ENCODE data around the gene COPZ1.
"Not testable (repeated sequence)": the region's sequence is repeated elsewhere in the genome, so short reads cannot be mapped to it uniquely, and the experiment has no call there.

COPZ1 gene

GRCh38 chr12:54306925-54307741 is 17.8 kb upstream of the COPZ1 start:
- H3K4me1 ChIP-seq (ENCODE audit: control insufficient read depth, insufficient read depth, low read length, poor library complexity, severe bottlenecking): no peaks in the 10 kb centered on the region
- H3K4me3 ChIP-seq (ENCODE audit: insufficient read depth, low read depth, low read length, poor library complexity, severe bottlenecking): no peak overlapping the region
- no peak for DNase-seq
- H3K27ac ChIP-seq (ENCODE audit: insufficient read depth, low read length, poor library complexity, severe bottlenecking): no peak overlapping the region
- no peaks in the 10 kb centered on the region for H3K9me3 ChIP-seq (ENCODE audit: control insufficient read depth, low read length)
- no peaks in the 10 kb centered on the region for H3K27me3 ChIP-seq (replicated peaks; ENCODE audit: control insufficient read depth, insufficient read depth, low read length, poor library complexity, severe bottlenecking)
- H3K36me3 ChIP-seq (ENCODE audit: control insufficient read depth, insufficient read depth, low read length): no peaks in the 10 kb centered on the region

- no peaks in the 10 kb centered on the region for H3K27me3 ChIP-seq (replicated peaks; ENCODE audit: control insufficient read depth, insufficient read depth, low read length, poor library complexity, severe bottlenecking)
- no peak for DNase-seq
- H3K4me1 ChIP-seq (ENCODE audit: control insufficient read depth, insufficient read depth, low read length, poor library complexity, severe bottlenecking): no peaks in the 10 kb centered on the region
- no peak overlapping the region for H3K4me3 ChIP-seq (ENCODE audit: insufficient read depth, low read depth, low read length, poor library complexity, severe bottlenecking)
- H3K9me3 ChIP-seq (ENCODE audit: control insufficient read depth, low read length): no peaks in the 10 kb centered on the region
- no peak overlapping the region for H3K27ac ChIP-seq (ENCODE audit: insufficient read depth, low read length, poor library complexity, severe bottlenecking)
- H3K36me3 ChIP-seq (ENCODE audit: control insufficient read depth, insufficient read depth, low read length): no peaks in the 10 kb centered on the region
These were observed 13.9 kb upstream of the COPZ1 start for GRCh38 chr12:54311051-54311450.

GRCh38 chr12:54312309-54312708 is 12.6 kb upstream of the COPZ1 start:
- H3K27ac ChIP-seq (ENCODE audit: insufficient read depth, low read length, poor library complexity, severe bottlenecking); H3K4me1 ChIP-seq (ENCODE audit: control insufficient read depth, insufficient read depth, low read length, poor library complexity, severe bottlenecking); H3K27me3 ChIP-seq (replicated peaks; ENCODE audit: control insufficient read depth, insufficient read depth, low read length, poor library complexity, severe bottlenecking); DNase-seq; H3K36me3 ChIP-seq (ENCODE audit: control insufficient read depth, insufficient read depth, low read length); H3K4me3 ChIP-seq (ENCODE audit: insufficient read depth, low read depth, low read length, poor library complexity, severe bottlenecking); H3K9me3 ChIP-seq (ENCODE audit: control insufficient read depth, low read length): not testable (repeated sequence)

DNA sequence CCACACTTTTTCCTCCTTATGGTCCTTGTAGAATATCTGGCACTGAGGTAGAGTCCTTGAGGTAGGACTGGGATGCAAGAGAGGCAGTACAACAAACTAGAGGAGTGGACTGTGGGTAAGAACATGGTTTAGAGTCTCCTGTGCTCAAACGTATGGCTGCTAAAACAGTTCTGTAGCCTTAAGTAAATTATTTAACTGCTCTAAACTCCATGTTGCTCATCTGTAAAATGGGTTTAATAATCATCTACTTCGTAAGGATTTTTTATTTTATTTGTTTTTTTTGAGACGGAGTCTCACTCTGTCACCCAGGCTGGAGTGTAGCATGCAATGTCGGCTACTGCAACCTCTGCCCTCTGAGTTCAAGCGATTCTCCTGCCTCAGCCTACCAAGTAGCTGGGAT is 3.6 kb upstream of the COPZ1 start:
- Histone ChIP-seq H3K27me3 (replicated peaks; ENCODE audit: control insufficient read depth, insufficient read depth, low read length, poor library complexity, severe bottlenecking) (no peaks in the 10 kb centered on the region), H3K36me3 (ENCODE audit: control insufficient read depth, insufficient read depth, low read length) (no peaks in the 10 kb centered on the region), H3K4me1 (ENCODE audit: control insufficient read depth, insufficient read depth, low read length, poor library complexity, severe bottlenecking) (peaks cover 9% of the 10 kb centered on the region), H3K27ac (ENCODE audit: insufficient read depth, low read length, poor library complexity, severe bottlenecking) (no peak overlapping the region), H3K9me3 (ENCODE audit: control insufficient read depth, low read length) (no peaks in the 10 kb centered on the region), H3K4me3 (ENCODE audit: insufficient read depth, low read depth, low read length, poor library complexity, severe bottlenecking) (no peak overlapping the region)
- no peak for DNase-seq

DNA sequence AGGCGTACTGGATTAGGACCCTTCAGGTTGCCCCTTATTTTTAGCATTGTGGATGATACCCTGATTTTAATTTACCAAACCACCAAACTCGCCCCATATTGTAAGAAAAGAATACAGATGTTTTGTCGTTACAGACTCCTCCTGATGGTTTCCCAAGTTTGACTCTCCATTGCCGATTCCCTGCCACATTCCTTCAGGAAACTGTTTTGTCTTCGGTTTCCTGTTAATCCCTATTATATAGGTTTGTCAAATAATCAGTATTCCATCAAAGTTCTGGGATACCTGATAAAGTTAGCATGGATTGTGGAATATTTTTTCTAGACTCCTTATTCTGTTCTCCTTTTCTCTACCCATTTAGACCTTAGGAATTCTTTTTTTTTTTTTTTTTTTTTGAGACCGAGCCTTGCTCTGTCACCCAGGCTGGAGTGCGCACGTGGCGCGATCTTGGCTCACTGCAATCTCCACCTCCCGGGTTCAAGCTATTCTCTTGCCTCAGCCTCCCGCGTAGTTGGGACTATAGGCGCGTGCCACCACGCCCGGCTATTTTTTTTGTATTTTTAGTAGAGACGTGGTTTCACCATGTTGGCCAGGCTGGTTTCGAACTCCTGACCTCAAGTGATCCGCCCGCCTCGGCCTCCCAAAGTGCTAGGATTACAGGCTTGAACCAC is 645 bp downstream of the COPZ1 start:
- H3K27me3 ChIP-seq (replicated peaks; ENCODE audit: control insufficient read depth, insufficient read depth, low read length, poor library complexity, severe bottlenecking); H3K9me3 ChIP-seq (ENCODE audit: control insufficient read depth, low read length); DNase-seq; H3K36me3 ChIP-seq (ENCODE audit: control insufficient read depth, insufficient read depth, low read length): not testable (repeated sequence)
- Histone ChIP-seq H3K4me1 (ENCODE audit: control insufficient read depth, insufficient read depth, low read length, poor library complexity, severe bottlenecking) (peaks cover 18% of the 10 kb centered on the region), H3K4me3 (ENCODE audit: insufficient read depth, low read depth, low read length, poor library complexity, severe bottlenecking) (peak overlapping the region; percentile 78), H3K27ac (ENCODE audit: insufficient read depth, low read length, poor library complexity, severe bottlenecking) (peak overlapping the region; percentile 79)

DNA sequence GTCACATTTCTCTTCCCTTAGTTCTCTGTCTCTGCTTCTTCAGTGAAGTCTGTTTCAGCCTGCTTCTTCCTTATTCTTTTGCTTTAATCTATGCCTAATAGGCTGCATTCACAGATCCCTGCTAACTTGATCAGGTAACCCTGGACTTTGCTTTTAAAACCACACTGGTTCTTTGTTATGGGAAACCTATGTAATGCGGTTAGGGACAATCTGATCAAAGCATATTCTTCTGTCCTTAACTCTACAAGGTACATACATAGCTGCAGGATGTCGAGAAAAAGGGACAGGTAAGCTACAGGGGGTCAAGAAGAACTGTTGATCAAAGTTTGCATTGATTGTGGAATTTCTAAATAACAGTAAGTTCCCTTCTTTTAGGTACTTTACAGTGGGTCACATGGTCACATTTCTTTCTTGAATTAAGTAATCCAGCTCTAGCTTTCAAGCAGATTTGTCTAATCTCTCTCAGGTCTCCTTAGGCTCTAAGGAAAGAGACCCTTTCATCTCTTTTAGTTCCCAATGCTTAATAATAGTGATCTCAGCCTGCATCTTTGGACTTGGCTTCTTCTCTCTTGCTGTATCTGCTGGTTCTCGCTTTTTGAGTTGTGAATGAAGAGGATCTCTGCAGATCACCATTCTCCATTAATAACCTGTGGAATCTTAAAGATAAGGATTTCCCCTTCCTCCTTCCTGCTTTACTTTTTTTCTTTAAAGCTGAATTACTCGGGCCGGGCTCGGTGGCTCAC is 3.8 kb downstream of the COPZ1 start:
- no peak overlapping the region for H3K4me3 ChIP-seq (ENCODE audit: insufficient read depth, low read depth, low read length, poor library complexity, severe bottlenecking)
- H3K9me3 ChIP-seq (ENCODE audit: control insufficient read depth, low read length): no peaks in the 10 kb centered on the region
- no peaks in the 10 kb centered on the region for H3K27me3 ChIP-seq (replicated peaks; ENCODE audit: control insufficient read depth, insufficient read depth, low read length, poor library complexity, severe bottlenecking)
- DNase-seq: no peak
- H3K27ac ChIP-seq (ENCODE audit: insufficient read depth, low read length, poor library complexity, severe bottlenecking): no peak overlapping the region
- peaks cover 34% of the 10 kb centered on the region for H3K4me1 ChIP-seq (ENCODE audit: control insufficient read depth, insufficient read depth, low read length, poor library complexity, severe bottlenecking)
- no peaks in the 10 kb centered on the region for H3K36me3 ChIP-seq (ENCODE audit: control insufficient read depth, insufficient read depth, low read length)

- no peaks in the 10 kb centered on the region for H3K27me3 ChIP-seq (replicated peaks; ENCODE audit: control insufficient read depth, insufficient read depth, low read length, poor library complexity, severe bottlenecking)
- H3K4me1 ChIP-seq (ENCODE audit: control insufficient read depth, insufficient read depth, low read length, poor library complexity, severe bottlenecking): peaks cover 33% of the 10 kb centered on the region
- H3K36me3 ChIP-seq (ENCODE audit: control insufficient read depth, insufficient read depth, low read length): no peaks in the 10 kb centered on the region
- no peak for DNase-seq
- no peaks in the 10 kb centered on the region for H3K9me3 ChIP-seq (ENCODE audit: control insufficient read depth, low read length)
- H3K27ac ChIP-seq (ENCODE audit: insufficient read depth, low read length, poor library complexity, severe bottlenecking): no peak overlapping the region
- no peak overlapping the region for H3K4me3 ChIP-seq (ENCODE audit: insufficient read depth, low read depth, low read length, poor library complexity, severe bottlenecking)
These were observed 4.8 kb downstream of the COPZ1 start for GRCh38 chr12:54329759-54330158.

DNA sequence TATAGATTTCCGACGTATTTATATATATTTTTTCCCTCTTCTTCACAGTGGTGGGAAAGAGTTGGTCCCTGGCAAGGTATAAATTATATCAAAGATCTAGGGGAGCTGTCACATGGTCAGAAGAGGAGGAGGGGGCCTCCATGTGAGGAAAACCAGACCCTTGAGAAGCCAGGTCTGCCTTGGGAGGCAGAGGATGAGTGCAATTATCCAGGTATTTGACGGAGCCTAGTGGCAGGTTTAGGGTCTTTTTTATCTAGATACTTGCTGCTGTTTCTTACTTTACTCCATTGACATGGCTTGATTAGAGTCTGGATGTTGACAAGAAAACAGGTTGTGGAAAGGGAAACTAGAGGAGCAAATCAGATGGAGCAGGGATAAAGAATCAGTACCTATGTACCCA is 5.5 kb downstream of the COPZ1 start:
- no peaks in the 10 kb centered on the region for H3K9me3 ChIP-seq (ENCODE audit: control insufficient read depth, low read length)
- no peak overlapping the region for H3K27ac ChIP-seq (ENCODE audit: insufficient read depth, low read length, poor library complexity, severe bottlenecking)
- H3K36me3 ChIP-seq (ENCODE audit: control insufficient read depth, insufficient read depth, low read length): no peaks in the 10 kb centered on the region
- H3K4me3 ChIP-seq (ENCODE audit: insufficient read depth, low read depth, low read length, poor library complexity, severe bottlenecking): no peak overlapping the region
- H3K27me3 ChIP-seq (replicated peaks; ENCODE audit: control insufficient read depth, insufficient read depth, low read length, poor library complexity, severe bottlenecking): no peaks in the 10 kb centered on the region
- no peak for DNase-seq
- peaks cover 33% of the 10 kb centered on the region for H3K4me1 ChIP-seq (ENCODE audit: control insufficient read depth, insufficient read depth, low read length, poor library complexity, severe bottlenecking)

DNA sequence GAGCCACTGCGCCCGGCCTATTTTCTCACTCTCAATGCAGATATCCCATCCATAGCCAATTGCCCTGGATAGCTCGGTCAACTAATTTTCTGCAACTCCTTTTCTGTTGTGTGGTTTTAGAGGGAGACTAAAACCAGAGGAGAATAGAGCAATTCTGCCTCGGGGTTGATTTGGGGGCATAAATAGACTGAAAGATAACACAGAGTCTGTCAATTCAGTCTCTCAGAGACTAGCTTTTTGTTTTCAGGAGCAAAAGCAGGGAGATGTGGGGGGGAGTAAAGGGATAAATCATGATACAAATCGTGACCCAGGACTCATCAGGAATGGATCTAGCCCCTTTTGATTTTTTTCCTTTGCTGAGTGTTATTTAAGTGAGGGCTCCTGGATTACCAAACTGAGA is 6.5 kb downstream of the COPZ1 start:
- Histone ChIP-seq H3K4me1 (ENCODE audit: control insufficient read depth, insufficient read depth, low read length, poor library complexity, severe bottlenecking) (peaks cover 27% of the 10 kb centered on the region), H3K27me3 (replicated peaks; ENCODE audit: control insufficient read depth, insufficient read depth, low read length, poor library complexity, severe bottlenecking) (no peaks in the 10 kb centered on the region), H3K4me3 (ENCODE audit: insufficient read depth, low read depth, low read length, poor library complexity, severe bottlenecking) (no peak overlapping the region), H3K27ac (ENCODE audit: insufficient read depth, low read length, poor library complexity, severe bottlenecking) (no peak overlapping the region), H3K36me3 (ENCODE audit: control insufficient read depth, insufficient read depth, low read length) (no peaks in the 10 kb centered on the region), H3K9me3 (ENCODE audit: control insufficient read depth, low read length) (no peaks in the 10 kb centered on the region)
- DNase-seq: no peak
